ENCODE results near the gene TMEM167B.
"Not testable (repeated sequence)": the region's sequence is repeated elsewhere in the genome, so short reads cannot be mapped to it uniquely, and the experiment has no call there.

TMEM167B gene

DNA sequence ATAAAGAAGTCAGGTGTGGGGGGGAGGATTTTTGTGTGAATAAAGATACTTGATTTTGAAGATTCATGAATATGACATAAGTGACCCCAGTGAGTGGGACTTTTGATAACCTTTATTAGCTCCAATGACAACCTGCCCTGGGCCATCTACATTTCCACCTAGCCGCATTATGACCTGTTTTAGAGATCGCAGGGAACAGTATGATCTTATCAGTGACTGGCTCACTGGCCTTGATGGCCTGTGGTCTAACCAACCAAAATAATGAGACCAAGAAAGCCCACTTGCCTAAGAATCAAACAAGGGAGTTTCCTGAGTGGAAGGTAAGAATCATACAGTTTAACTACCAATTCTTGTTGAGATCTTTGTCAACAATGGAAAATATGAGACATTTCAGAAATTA is 25.1 kb downstream of the TMEM167B start:
- DNase-seq, result no peak

DNA sequence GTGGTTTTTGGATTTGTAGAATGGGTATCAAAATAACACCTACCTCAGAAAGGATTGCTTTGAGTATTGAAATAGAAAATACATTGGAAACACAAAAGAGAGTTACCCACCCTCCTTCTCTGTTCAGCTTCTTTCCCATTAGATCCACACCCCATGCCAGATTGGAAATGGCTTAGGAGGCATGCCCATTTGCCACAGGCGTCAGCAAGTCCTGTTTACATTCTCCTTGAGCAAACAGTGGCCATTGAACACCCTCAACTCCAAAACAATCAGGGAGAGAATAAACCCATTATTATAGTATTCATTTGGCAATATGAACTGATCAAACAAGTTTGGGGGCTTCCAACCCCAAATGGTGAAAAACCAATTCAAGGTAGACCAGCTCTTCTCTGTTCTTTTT is 25.7 kb downstream of the TMEM167B start:
- DNase-seq, result no peak

DNA sequence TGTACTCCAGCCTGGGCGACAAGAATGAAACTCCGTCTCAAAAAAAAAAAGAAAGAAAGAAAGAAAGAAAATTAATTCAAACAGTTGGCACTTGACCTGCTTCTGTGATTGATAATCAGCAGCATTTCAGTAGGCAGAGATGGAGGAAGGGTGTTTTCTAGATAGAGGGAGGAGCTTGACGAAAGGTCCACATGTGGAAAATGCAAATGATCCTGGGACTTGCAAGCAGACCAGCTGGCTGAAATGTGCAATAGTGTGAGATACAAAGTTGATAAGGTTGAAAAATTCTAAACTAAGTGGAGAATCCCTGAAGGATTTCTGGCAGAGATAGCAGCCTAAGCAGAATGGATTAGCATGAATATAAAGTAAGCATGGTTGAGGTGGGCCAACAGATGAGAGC is 27.5 kb downstream of the TMEM167B start:
- DNase-seq, result no peak

DNA sequence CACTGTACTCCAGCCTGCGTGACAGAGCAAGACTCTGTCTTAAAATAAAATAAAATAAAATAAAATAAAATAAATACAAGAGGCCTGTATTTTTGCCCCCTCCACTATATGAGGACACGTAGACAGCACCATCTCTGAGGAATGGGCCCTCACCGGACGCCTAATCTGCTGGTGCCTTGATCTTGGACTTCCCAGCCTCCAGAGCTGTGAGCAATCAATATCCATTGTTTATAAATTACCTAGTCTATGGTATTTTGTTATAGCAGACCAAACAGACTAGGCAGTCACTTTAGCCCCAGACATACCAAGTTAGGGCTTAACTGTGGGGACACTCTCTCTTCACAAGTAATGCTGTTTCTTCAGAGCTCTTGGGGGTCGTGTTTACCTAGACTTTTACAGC is 29.8 kb downstream of the TMEM167B start:
- DNase-seq, result no peak

DNA sequence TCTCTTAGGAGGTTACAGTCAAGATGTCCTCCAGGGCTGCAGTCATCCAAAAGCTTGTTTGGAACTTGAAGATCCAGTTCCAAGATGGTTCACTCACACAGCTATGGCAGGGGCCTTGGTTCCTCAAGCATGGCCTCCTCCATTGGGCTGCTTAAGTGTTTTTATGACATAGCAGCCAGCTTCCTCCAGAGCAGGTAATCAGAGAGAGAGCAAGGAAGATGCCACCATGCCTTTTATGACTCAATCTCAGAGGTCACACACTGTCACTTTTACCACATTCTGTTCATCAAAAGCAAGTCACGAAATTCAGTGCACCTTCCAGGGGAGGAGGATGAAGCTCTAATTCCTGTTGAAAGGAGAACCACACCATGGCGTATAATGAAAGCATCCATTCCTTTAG is 40.5 kb downstream of the TMEM167B start:
- DNase-seq, result no peak

DNA sequence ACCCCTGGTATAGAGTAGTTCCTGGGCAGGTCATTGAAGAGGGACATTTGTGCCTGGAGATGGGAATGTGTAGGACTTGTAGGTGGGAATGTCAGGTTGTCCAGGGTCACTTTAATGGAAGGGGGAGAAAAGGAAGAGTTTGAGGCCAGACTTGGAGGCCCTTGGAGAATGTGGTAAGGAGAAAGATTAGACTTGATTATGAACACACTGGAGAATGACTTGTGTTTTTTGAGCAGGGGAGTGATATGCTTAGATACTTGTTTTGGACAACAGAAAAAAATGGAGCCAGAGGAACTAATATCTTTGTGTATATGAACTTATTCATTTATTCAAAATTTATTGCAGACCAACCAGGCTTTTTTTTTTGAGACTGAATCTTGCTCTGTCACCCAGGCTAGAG is 41.2 kb downstream of the TMEM167B start:
- no peak for DNase-seq

DNA sequence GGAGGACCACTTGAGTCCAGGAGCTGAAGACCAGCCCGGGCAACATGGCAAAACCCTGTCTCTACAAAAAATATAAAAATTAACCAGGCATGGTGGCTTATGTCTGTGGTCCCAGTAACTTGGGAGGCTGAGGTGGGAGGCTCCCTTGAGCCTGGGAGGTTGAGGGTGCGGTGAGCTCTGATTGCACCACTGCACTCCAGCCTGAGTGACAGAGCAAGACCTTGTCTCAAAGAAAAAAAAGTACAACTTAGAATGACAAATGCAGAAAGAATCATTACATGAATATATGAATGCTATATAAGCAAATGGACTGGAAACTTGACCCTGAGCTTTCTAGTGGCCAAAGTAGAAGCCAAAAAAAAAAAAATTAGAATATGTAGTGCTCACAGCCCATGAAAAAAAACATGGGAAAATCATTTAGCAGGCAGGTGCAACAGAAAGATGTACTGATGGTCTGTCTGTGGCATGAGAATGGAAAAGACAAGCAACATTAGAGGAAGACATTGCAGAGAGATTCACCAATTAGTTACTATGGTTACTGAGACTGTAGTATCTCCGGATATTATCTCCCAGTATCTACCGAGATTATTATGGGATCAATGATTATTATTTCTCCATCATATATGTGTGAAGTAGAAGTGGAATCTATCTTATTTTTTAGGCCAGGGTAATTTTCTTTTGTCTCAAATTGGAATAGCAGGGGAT is 42.6 kb downstream of the TMEM167B start:
- peak; percentile 6 for DNase-seq

DNA sequence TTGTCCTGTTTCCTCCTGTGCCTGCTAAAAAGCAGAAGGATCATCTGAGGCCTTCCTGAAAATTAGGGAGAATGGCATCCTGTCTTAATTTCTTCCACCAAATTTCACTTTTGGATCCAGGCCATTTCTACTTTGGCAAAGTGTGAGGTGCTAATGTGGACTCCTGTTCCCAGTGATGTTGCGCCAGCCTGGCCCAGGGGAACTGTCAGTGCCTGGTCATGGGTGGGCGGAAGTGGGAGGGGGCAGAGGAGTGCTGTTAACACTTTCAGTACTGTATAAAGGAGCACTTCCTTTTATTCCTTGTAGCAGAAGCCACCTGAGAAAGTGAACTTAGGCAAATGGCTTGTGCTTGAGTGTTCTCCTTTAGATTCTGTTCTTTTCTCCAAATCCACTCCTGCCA is 43.3 kb downstream of the TMEM167B start:
- peak; percentile 24 for DNase-seq

DNA sequence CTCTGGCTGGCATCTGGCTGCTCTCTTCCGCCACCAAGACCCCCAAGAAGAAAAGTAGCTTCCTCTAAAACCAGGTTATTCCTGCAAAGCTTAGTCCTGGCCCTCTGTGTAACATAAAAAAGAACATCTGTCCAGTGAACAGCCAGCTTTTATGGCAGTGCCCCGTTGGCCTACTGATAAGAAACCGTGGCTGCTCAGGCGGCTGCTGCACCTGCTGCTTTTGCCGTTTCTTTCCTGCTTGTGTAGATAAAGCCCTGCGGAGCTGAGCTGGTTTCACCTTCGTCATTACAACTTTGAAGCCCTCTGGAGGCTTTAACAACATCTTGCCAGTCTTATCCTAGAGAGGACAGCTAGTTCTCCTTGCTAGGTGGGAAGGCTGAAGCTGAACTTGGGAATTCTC is 43.9 kb downstream of the TMEM167B start:
- no peak for DNase-seq

DNA sequence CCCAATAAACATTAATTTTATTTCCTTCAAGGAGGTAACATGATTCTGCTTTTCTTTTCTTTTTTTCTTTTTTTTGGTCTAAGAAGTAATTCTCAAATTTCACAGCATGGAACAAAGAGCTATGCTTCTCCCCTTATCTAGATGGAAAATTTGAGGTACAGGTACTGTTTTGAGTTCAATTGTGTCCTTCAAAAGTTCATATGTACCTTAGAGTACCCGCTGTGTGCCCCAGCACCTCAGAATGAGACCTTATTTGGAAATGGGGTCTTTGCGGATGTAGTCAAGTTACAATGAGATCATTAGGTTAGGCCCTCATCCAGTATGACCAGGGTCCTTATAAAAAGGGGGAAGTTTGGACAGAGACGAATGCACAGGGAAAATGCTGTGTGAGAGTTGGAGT is 45.4 kb downstream of the TMEM167B start:
- no peak for DNase-seq

DNA sequence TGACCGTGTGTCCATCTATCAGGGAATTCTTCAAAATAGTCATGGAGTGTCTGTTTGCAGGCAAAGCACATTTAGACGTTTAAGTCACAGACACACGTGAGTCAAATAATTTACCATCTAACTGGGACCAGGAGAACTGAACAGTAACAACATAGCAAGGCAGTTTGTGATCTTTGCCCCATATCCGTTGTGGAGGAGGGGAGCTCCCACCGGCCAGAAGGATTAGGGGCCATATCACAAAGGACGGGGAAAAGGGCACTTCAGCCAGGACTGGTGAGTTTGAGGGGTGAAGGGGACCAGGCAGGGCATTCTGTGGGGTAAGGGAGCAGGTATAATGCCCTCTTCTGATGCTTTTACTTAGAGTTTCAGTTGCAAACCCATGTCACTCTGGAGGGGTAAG is 46.2 kb downstream of the TMEM167B start:
- no peak for DNase-seq

DNA sequence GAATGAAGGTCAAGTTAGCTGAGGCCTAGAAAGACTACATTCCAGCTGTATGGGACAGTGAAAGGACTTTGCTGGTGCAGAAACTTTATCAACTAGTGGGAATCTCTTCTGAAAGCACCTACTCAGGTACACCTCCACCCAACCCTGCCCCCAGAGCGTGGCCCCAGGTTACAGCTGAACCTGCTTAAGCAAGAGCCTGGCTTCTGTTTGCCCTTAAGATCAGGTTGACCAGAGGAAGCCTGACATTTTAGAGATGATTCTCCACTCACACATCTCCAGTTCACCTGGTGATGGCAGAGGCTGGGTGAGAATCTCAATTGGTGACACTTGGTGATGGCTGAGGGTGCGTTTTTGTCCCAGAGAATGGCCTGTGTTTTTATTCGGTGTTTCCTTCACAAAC is 47.4 kb downstream of the TMEM167B start:
- no peak for DNase-seq

DNA sequence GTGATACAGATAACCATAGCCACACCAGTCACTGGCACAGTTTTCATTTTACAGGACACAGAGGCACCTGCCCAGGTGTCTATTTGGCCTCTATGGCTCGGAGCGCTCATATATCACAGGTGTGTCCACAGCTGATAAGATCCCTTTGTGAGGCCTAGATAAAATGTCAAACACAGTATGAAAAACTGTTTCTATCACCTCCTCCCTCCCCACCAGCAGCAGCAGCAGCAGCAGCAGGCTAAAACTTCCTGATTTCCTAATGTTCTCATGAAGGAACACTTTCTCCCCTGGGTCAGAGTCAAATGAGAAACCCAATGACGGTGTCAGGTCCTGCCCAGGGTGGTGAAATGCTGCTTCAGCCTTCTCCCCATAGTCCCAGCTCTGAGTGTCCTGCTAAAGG is 47.8 kb downstream of the TMEM167B start:
- no peak for DNase-seq

DNA sequence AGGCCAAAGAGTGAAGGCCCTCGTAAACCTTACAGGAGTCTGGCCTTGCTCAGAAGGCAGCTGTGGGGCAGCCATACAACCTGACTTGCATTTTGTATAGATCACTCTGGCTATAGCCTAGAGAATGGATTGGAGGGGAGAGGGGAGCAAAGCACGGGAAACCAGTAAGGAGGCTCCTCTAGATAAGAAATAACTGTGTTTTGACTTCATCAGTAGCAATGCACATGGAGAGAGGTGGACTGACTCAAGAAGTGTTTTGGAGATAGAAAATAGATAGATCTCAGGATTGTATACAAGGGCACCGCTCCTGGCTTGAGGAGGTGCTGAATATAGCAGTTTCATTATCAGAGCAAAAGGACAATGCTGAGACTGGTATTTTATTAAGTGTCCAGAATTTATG is 49.8 kb downstream of the TMEM167B start:
- no peak for DNase-seq

DNA sequence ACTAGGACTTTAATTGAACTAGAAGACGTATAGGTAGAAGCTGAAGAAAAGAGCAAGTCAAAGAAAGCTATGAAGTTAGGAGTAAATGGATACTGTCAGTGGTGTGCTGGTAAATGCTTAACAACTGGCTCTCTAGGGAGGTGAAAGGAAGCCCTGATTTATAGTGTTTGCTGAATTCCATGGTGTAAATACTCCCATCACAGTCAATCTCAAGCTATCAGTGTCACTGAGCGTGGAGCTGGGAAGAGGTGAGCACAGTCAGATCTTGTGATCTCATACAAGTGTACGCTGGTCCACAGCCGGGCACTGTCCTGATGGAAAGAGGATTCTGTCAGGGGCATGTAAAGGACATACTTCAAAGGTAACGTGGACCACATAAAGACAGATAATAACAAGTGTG is 51.7 kb downstream of the TMEM167B start:
- DNase-seq, result no peak

DNA sequence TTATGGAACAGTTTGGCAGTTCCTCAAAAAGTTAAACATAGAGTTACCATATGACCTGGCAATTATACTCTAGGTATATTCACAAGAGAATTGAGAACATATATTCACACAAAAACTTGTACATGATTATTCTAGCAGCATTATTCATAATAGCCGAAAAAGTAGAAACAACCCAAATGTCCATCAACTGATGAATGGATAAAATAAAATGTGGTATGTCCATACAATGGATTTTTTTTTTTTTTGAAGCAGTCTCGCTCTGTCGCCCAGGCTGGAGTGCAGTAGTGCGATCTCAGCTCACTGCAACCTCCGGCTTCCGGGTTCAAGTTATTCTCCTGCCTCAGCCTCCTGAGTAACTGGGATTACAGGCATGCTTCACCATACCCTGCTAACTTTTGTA is 52.2 kb downstream of the TMEM167B start:
- not testable (repeated sequence) for DNase-seq

All from DMS79 treated with DMSO at 0.1 percent for 48 hours (cell line).